ENCODE measurements around the gene ABHD1. TPM values are rescaled to one million over a fixed set of nuclear protein-coding genes. Genes with fewer than 3 reads are reported as not detected.
"Not testable (repeated sequence)": the region's sequence is repeated elsewhere in the genome, so short reads cannot be mapped to it uniquely, and the experiment has no call there.

The ABHD1 gene
- total RNA-seq, 1 experiment from 2014 or later, result 1.1 TPM

GRCh38 chr2:27099334-27099955, 24.2 kb upstream of the ABHD1 start:
- in situ Hi-C loops (cut with HindIII; ENCODE audit: low pct_unique_long_range_greater_than_20kb, low sequenced_read_pairs), result no loop called here

DNA sequence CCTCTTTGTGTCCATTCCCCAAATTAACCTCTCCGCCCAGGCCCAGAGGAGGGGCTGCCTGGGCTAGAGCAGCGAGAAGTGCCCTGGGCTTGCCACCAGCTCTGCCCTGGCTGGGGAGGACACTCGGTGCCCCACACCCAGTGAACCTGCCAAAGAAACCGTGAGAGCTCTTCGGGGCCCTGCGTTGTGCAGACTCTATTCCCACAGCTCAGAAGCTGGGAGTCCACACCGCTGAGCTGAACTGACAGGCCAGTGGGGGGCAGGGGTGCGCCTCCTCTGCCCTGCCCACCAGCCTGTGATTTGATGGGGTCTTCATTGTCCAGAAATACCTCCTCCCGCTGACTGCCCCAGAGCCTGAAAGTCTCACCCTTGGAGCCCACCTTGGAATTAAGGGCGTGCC, 23.6 kb upstream of the ABHD1 start:
- no peak for DNase-seq (ENCODE audit: low read depth, low spot score)
- in situ Hi-C loops (cut with HindIII; ENCODE audit: low pct_unique_long_range_greater_than_20kb, low sequenced_read_pairs), result no loop called here

More at GRCh38 chr2:27099334-27099955, 24.2 kb upstream of the ABHD1 start:
- no peak for DNase-seq (ENCODE audit: low read depth, low spot score)

- in situ Hi-C loops (cut with HindIII; ENCODE audit: low pct_unique_long_range_greater_than_20kb, low sequenced_read_pairs), result no loop called here
- no peak for DNase-seq (ENCODE audit: low read depth, low spot score)
Measured at GRCh38 chr2:27102329-27102728, 21.3 kb upstream of the ABHD1 start.

GRCh38 chr2:27105981-27106380, 17.6 kb upstream of the ABHD1 start:
- DNase-seq (ENCODE audit: low read depth, low spot score), result no peak
- in situ Hi-C loops (cut with HindIII; ENCODE audit: low pct_unique_long_range_greater_than_20kb, low sequenced_read_pairs), result no loop called here

- in situ Hi-C loops (cut with HindIII; ENCODE audit: low pct_unique_long_range_greater_than_20kb, low sequenced_read_pairs), result no loop called here
- no peak for DNase-seq (ENCODE audit: low read depth, low spot score)
Measured at GRCh38 chr2:27108221-27108620, 15.4 kb upstream of the ABHD1 start.

- in situ Hi-C loops (cut with HindIII; ENCODE audit: low pct_unique_long_range_greater_than_20kb, low sequenced_read_pairs), result no loop called here
Measured at GRCh38 chr2:27109083-27109482, 14.5 kb upstream of the ABHD1 start.

GRCh38 chr2:27110603-27111352, 12.8 kb upstream of the ABHD1 start:
- in situ Hi-C loops (cut with HindIII; ENCODE audit: low pct_unique_long_range_greater_than_20kb, low sequenced_read_pairs); DNase-seq (ENCODE audit: low read depth, low spot score): not testable (repeated sequence)

More at GRCh38 chr2:27109083-27109482, 14.5 kb upstream of the ABHD1 start:
- DNase-seq (ENCODE audit: low read depth, low spot score), result no peak

- DNase-seq (ENCODE audit: low read depth, low spot score); in situ Hi-C loops (cut with HindIII; ENCODE audit: low pct_unique_long_range_greater_than_20kb, low sequenced_read_pairs): not testable (repeated sequence)
Measured at GRCh38 chr2:27111392-27112078, 12.1 kb upstream of the ABHD1 start.

DNA sequence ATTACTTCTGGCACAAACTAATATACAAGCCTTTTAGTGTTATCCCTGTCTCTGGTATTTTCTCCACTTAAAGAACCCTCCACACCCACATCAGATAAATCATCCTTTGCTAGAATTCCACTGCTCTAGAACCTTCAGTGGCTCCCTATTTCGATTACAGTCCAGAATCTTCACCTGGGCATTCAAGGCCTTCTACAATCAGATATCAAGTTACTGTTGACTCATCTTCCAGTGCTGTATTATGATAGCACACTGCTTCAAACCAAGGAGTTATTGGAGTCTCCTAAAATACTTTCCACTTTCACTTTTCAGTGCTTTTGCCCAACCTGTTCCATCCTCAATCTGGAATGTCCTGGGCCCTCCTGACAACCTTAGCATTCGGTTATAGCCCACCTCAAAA, 8.1 kb upstream of the ABHD1 start:
- DNase-seq (ENCODE audit: low read depth, low spot score), result no peak
- in situ Hi-C loops (cut with HindIII; ENCODE audit: low pct_unique_long_range_greater_than_20kb, low sequenced_read_pairs), result no loop called here

GRCh38 chr2:27117995-27118524, 5.6 kb upstream of the ABHD1 start:
- no peak for DNase-seq (ENCODE audit: low read depth, low spot score)
- in situ Hi-C loops (cut with HindIII; ENCODE audit: low pct_unique_long_range_greater_than_20kb, low sequenced_read_pairs), result no loop called here

- DNase-seq (ENCODE audit: low read depth, low spot score), result no peak
Measured at GRCh38 chr2:27118525-27119329, 4.9 kb upstream of the ABHD1 start, which contains the start of gene CGREF1. CGREF1 (minus strand) TSS chr2:27119128; CDS start chr2:27104366, 14,762 bp downstream.

DNA sequence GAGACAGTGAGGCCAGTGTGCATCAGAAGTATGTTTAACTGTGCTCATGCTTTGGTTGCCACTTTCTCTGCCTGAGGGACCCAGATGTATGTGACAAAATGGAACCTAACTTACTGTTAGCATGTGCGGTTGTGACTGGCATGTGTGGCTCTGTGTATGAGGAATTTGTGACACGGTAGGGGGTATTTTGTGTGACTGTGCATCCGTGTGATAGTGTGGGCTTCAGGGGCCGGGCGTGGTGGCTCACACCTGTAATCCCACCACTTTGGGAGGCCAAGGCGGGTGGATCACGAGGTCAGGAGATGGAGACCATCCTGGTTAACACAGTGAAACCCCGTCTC, 4.3 kb upstream of the ABHD1 start:
- DNase-seq (ENCODE audit: low read depth, low spot score); in situ Hi-C loops (cut with HindIII; ENCODE audit: low pct_unique_long_range_greater_than_20kb, low sequenced_read_pairs): not testable (repeated sequence)

More at GRCh38 chr2:27118525-27119329, 4.9 kb upstream of the ABHD1 start, which contains the start of gene CGREF1:
- in situ Hi-C loops (cut with HindIII; ENCODE audit: low pct_unique_long_range_greater_than_20kb, low sequenced_read_pairs), result no loop called here

DNA sequence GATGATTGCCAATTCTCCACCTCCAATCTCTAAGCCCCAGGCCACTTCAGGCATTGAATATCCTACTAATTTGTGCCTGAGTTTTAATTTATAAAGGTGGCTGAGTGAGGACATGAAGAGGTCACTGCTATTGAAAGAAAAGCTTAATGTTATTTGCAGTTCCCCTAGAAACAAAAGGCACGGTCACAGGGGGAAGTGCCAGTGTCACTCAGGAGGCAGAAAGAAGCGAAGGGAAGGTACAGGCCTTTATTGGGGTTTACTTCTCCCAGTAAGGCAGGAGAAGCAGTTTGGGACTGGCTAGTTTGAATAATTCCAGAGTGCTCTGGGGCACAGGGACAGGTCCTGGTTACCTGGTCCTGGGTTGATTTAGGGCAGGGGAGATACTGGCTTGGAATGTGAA, 1.7 kb upstream of the ABHD1 start:
- DNase-seq (ENCODE audit: low read depth, low spot score), result no peak
- in situ Hi-C loops (cut with HindIII; ENCODE audit: low pct_unique_long_range_greater_than_20kb, low sequenced_read_pairs), result no loop called here

DNA sequence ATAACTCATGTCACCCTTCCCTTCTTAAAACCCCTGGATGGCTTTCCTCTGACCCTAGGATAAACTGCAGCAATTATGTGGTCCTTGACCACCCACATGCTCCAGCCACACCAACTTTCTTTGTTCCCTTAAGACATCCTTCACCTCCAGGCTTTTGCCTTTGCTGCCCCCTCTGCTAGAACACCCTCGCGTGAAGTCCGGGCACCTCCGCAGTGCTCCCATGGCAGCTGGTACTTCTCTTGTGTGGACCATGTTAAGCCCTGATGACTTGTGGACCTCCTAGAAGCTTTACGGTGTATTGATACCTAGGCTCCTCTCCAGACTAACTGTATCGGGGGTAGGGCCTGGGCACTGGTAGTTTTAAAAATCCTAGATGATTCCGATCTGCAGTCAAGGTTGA, 824 bp upstream of the ABHD1 start:
- no peak for DNase-seq (ENCODE audit: low read depth, low spot score)
- in situ Hi-C loops (cut with HindIII; ENCODE audit: low pct_unique_long_range_greater_than_20kb, low sequenced_read_pairs), result no loop called here

DNA sequence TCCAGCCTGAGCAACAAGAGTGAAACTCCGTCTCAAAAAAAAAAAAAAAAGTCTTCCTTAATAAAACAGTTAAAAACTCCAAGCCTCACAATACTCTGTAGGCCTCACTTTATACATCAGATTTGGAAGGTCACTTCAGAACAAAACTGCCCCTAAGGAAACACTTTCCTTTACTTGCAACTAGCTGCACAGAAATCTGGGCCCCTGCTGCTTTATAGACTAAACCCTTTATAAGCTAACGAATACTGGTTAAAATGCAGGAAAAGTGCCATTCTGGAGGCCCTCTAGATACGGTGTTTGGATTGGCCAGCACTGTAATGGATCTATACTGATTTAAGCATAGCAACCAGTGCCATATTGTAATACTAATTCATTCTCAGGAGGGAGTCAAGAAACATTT, 1.5 kb downstream of the ABHD1 start:
- in situ Hi-C loops (cut with HindIII; ENCODE audit: low pct_unique_long_range_greater_than_20kb, low sequenced_read_pairs), result no loop called here
- DNase-seq (ENCODE audit: low read depth, low spot score), result no peak

GRCh38 chr2:27126252-27126710, 2.7 kb downstream of the ABHD1 start:
- DNase-seq (ENCODE audit: low read depth, low spot score), result no peak
- in situ Hi-C loops (cut with HindIII; ENCODE audit: low pct_unique_long_range_greater_than_20kb, low sequenced_read_pairs), result no loop called here

GRCh38 chr2:27127883-27128667, 4.5 kb downstream of the ABHD1 start:
- in situ Hi-C loops (cut with HindIII; ENCODE audit: low pct_unique_long_range_greater_than_20kb, low sequenced_read_pairs), result no loop called here
- no peak for DNase-seq (ENCODE audit: low read depth, low spot score)

Data from SK-MEL-5 (cell line).